Superior temporal gyrus (tissue), 1 donor: ENCODE measurements around the gene UBAP1L.
"Not testable (repeated sequence)": the region's sequence is repeated elsewhere in the genome, so short reads cannot be mapped to it uniquely, and the experiment has no call there.

ENCODE experiments used
- DNase-seq: peaks from one replicate; pipeline ENCODE4 v3.0.0-alpha.2; 2016; ENCODE audit errors: extremely low spot score

The UBAP1L gene

DNA sequence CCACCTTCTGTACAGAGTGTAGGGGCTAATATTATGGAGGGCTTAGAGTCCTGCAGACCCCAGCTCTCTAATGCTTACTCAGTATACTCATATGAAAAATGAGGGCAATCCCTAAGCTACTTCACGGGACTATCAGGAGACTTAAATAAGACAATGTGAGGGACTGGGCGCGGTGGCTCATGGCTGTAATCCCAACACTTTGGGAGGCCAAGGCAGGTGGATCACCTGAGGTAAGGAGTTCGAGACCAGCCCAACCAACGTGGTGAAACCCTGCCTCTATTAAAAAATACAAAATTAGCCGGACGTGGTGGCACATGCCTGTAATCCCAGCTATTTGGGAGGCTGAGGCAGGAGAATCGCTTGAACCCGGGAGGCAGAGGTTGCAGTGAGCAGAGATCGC, 15.2 kb downstream of the UBAP1L start:
- DNase-seq: not testable (repeated sequence)

DNA sequence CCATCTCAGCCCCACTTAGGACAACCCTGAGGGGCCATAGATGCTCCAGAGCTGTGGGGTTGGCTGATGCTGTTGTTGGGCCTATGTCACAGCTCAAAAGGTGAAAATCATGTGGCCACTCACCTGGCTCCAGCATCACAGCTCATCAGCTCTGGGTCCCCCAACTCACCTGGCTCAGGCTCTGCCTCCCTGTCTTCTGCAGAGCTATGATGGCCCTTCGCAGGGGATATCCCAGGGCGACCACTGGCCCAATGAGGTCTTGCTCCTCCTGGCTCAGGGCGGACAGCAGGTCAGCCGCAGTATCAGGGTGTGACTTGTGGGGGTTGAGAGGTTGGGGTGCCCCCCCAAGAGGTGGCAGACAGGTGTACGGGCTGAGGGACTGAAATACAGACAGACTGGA, 15.7 kb downstream of the UBAP1L start:
- no peak for DNase-seq

DNA sequence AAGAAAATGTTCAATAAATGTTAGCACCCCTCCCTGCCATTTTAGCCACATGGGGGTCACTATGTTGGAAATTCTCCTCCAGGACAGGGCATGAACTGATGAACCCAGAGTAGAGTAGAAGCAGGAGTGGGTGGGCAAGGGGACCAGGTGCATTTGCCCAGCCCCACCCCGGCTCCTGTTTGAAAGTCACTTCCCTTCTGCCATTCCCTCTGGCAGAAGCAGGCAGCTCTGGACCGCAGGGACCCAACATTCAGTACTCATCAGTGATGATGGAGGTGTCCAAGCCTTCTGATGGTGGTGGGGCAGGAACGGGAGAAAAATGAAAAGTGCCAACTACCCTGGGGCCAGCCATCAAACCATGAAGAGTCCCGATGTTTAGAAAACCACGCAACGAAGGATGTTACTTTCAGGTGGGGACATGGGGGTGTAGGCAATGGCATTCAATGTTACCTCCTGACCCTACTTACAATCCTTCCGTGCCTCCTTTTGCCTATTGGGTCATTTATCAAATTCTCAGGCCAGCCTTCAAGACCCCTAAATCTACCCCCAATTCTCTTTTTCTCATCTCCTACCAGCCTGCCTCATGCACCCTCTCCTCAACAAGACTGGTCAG, 17.2 kb downstream of the UBAP1L start:
- DNase-seq: no peak

DNA sequence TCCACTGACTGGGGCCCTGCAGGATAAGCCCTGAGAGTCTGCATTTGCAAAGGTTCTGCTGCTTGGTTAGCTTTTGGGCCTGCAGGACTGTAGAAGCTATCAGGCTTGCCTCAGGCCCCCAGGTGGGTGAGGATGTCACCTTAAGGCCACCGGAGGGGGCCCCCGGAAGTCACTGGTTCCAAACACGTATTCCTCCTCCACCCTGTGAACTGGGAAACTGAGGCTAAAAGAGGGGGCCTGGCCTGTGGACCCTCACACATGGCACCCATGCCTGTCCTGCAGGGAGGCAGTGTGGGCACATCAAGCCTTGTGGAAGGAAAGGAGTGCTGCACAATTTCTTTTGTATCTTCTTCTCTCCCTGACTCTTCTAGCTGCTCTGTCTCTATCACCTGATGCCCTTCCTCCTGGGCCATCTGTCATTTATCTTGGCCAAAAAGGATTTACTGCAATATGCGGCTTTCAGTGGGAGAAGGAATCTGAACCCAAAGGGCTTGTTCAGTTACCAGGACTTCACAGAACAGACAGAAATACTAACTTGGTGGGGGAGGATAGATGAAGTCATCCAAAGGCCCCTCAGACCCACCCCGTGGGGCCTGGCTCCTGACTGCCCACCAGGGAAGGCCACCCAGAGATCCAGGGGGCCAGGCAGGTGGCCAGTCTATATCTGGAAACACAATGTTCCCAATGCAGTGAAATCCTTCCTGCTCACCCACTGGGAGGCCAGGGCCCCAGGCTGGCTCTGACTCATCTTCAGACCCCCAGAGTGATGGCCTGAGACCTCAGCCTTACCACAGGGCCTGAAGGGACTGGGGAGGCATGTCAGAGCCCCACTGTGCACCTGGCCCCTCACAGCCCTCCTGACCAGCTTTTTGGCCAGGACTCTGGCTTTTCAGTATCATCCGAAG, 18.3 kb downstream of the UBAP1L start:
- DNase-seq: no peak

DNA sequence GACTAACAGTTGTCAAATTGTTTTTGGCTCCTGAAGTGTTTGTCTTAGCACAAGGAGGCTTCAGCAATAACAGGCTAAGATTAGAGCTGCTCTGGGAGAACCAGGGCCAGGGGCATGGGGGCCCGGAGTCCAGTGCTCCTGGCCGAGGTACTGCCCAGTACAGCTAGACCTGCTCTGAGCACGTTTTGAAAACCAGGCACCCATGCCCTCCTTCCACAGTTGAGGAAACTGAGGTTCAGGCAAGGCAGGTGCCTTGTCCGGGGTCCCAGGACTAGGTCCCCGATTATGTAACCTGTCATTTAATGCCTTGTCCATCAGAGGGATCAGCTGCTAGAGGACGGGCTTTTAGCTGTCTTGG, 19.3 kb downstream of the UBAP1L start:
- DNase-seq: no peak

DNA sequence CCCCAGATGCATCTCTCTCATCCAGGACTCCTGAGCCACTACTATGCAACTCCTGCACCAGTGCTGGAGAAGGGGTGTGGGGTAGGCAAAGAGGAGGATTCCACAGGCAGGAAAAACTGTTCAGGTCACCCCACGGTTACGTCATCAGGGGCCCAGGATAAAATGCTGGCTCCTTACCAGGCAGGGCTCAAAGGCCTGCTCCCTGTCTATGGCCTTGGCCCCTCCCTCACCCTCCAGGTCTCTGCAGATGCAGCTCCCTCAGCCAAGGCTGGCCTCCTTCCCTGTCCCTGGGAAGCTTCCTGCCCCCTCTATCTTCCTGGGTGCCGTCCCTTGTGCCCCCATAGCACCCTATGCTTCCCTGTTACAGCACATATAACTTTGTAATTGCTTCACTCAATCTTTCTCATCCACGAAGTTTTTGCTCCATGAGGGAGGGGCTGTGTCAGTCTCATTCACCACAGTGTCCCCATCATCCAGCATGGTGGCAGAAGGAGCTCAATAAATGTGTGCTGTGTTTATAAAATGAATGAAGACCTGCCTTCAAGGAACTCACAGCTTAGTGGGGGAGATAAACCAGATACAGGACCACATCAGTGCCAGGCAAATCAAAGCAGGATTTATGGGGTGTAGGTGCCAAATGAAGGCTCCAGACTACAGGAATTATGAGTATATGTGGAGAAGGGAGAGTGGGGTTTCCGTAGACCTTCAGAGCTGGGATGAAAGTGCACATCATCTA, 19.8 kb downstream of the UBAP1L start:
- DNase-seq: no peak

DNA sequence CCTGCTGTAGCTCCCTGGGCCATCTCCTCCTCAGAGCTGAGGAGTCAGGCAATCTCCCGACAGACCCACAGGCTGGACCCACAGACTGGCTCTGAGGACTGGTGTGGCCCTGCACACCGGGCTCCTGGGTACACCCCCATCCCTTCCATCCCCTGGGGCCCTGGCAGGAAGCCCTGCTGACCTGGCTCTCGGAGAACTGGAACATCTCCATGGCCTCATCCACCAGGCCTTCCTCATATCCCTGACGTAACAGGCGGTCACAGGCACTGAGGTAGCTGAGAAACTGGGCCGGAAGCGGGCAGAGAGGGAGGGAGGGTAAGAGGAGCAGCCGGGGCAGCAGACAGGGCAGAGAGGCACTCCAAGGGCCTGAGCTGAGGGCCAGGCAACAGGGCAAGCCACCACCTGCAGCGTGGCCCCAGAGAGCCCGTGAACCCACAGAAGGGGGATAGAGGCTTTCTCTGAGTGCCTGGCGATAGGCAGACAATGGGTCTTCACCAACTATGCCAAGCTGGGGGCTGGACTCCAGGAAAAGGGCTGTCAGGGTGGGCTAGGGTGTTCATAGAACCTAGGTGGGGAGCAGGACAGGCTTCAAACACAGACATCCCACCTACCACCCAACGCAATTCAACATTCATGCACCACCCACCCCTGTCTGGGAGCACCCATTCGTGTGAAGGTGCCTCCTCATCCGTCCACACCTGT, 20.6 kb downstream of the UBAP1L start:
- DNase-seq: no peak

DNA sequence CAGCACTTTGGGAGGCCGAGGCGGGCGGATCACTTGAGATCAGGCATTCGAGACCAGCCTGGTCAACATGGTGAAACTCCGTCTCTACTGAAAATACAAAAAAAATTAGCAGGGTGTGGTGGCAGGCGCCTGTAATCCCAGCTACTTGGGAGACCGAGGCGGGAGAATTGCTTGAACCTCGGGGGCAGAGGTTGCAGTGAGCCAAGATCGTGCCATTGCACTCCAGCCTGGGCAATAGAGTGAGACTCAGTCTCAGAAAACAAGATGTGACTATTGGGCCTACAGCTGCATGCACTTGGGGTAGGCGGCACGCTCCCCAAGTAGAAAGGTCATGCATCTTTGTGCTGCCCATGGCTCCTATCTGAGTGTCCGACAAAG, 21.2 kb downstream of the UBAP1L start:
- DNase-seq: not testable (repeated sequence)

DNA sequence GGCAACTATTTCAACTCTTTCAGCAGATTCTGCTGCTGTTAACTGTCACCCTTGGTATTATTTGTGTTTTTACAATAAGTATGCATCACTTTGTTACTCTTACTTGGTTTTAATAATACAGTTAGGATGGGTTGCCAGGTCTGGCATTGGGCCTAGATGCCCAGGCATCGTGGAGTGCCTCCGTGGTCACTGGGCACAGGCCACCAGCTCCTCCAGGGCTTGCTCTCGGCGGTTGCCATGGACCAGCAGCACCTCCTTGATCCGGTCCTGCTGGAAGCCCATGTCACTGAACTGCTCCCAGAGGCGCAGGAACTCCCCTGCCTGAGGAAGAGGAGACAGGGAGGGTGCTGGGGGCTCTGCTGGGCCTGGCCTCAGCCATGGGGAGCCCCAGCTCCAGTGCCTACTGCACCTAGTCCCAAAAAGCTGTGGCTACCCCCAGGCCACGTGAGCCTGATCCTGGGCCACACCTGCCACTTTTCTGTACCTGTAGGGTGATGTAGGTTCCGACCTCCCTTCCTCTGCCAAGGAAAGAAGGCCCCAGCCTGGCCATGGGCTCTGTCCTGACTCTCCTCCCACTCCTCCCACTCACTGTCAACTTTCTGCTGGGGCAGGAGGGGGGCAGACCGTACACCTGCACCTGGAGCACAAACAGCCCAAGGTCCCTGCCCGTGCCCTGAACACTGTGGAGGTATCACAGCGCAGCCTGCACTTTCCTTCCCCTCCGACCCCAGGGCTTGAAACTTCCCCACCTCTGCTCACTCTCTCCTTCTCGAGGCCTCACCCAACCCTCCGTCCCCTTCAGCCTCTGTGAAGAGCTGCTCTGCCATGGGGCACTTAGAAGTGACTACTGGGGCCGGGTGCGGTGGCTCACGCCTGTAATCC, 21.8 kb downstream of the UBAP1L start:
- no peak for DNase-seq

DNA sequence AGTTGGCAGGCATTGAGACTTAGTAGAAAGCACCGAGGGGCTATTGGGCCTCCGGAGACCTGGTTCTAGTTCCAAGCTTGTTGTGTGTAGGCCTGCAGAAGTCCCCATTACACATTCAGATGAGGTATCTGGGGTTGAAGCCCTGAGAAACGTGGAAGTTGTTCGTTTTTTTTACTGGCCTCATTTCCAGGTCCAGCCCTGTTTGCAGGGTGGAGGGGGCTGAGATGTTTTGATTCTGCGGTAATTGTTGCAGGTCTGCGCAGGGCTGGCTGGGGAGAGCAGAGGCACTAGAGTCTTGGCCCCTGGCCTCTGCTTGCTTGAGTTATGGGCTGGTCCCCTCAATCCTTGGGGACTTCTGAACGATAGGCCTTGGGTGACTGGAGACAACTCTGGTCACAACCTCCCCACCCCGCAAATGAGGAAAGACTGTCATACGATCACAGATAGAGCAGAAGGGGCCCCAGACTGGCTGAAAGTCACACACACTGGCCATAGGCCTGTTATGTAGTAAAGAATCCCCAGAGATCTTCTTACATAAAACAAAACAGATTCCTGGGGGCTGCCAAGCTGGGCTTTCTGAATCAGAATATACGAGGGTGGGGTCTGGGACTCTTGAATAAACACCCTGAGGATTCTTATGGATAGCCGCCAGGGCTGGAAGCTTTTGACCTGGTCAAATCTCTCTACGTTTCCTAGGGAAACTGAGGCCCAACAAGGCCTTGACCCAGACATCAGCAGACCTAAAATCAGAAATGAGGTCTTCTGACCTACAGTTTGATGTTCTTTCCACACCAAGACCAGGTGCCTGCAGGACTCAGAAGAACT, 22.8 kb downstream of the UBAP1L start:
- no peak for DNase-seq

DNA sequence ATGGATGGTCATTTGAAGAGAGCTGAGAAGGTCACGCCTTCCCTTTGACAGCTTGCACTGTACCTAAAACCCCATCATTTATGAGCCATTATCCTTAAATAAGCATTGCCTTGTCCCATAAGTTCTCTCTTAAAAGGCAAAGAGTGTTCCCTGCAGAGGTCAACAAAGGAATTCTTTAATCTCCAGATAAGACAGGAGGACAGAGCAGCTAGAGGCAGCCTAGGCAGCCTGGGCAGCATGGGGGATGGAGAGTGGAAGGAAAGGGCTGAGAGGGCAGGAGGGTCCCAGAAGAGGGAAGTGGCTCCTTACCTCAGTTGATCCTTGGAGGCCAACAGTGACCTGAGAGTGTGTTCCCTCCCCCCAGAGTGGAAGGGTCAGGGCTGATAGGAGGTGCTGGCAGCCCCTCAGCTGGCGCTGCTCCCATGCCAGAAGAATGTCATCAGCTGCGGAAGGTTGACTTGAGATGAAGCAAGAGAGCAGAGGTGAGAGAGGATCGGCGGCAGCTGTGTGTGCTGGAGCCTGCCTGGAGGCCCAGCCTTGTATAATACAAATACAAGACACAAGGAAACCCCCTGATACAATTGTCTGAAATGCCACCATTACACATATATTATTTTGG, 25.7 kb downstream of the UBAP1L start:
- no peak for DNase-seq

DNA sequence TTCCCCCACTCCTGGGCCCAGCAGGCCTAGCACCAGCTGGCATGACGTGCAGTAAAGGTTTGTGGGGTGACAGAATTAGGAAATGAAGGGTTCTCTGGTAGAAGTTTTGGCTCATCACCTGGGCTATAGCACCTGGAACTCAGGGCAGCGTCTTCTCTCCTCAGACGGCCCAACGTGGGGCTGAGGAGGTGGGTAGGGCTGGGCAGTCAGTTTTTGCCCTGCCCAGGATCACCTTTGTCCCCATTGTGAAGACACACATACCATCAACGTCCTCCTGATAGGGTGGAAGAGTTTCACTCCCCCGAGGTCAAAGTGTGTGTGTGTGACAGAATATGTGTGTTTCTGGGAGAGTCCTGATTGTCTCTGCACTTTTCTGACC, 26.4 kb downstream of the UBAP1L start:
- no peak for DNase-seq

DNA sequence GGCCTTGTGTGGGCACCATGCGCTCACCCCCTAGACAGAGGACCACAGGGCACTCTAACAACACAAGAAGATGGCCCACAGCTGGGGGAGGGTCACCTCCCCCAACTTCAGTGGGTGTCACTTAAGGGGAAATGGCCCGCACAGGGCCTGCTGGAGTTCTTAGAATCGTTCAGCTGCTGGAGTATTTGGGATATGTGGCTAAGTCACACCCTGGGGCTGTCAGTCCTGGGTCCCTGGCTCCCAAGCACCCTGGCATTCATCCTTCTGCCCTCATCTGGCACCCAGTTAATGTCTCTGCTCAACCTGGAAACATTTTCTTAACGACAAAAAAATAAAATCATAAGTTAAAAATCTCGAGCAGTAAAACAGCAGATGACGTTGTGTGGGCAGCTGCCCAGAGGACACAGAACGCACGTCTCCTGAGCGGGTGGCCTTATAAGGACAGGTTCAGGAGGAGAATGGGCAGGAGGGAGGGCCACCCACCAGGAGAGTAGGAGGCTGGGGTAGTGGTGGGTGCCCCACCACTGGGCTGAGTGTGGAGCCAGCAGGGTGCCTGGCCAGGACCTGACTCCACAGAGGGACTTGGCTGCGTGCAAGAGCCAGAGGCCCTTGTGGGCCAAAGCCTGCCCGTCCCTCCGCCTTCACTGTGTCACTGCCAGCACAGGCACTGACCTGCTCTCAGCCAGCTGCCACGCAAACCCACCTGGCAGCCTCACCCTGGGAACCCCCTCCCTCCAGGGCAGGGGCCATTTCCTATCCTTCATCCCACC, 26.9 kb downstream of the UBAP1L start:
- no peak for DNase-seq

DNA sequence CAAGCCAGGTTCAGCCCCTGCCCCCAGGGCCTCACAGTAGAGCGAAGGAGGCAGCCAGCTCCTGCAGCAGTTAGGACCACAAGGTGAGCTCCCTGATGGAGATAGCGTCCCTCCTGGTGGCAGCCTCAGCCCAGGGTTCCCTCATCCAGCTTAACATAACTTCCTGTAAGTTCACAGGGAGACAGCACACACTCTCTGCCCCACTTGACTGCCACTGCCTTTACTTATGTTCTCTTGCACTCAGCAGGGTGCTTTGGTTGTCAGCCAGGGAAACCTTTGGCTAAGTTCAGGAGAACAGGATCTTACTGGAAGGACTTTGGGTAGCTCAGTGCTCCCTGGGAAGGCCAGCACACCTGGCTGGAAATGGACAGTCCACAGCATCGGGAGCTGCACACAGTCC, 27.6 kb downstream of the UBAP1L start:
- DNase-seq: no peak

DNA sequence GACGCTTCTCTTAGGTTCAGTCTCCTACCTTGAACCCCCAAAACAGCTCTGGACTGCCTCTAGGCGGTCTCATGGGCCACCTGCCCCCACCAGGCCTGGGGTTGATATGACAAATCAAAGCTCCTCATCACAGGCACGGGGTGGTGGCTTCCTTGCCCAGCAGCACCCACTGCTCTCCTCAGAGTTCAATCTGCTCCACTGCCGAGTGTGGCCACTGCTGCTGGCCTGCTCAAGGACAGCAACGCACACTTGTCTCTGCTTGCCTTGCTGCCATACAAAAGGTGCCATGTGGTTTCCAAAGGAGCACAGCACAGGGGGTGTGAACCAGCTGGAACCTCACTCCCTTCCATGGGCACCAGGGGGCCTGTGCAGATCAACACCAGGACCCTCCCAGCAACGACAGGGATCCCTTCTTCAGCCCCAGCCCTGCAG, 28.3 kb downstream of the UBAP1L start:
- DNase-seq: no peak

DNA sequence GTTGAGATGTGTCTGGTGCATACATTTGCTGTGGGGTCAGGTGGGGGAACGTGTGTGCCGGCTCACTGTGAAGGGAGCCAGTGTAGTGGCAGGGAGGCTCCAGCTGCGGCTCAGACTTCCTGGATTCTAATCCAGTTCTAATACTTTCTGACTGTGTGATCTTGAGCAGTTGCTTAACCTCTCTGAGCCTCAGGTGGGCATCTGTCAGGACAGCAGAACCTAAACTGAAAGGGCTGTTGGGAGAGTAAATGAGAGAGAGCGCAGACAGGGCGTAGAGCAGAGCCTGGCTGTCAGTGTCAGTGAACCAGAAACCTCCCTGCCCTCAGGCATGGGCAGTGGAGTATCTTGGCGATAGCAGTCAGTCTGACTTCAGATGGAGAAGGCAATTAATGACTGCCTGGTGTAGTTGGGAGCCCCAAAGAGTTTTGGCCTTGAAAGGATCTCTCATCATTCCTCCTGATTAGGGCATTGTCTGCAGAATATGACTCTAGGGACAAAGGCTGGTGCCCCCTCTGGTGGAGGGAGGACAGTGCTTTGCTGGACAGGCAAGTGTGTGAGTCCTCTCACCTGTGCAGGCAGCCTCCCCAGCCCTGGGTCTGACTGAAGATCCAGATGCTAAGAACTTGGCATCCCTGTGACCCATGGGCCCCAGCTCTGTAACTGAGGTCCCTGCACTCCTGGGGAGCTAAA, 28.9 kb downstream of the UBAP1L start:
- no peak for DNase-seq

DNA sequence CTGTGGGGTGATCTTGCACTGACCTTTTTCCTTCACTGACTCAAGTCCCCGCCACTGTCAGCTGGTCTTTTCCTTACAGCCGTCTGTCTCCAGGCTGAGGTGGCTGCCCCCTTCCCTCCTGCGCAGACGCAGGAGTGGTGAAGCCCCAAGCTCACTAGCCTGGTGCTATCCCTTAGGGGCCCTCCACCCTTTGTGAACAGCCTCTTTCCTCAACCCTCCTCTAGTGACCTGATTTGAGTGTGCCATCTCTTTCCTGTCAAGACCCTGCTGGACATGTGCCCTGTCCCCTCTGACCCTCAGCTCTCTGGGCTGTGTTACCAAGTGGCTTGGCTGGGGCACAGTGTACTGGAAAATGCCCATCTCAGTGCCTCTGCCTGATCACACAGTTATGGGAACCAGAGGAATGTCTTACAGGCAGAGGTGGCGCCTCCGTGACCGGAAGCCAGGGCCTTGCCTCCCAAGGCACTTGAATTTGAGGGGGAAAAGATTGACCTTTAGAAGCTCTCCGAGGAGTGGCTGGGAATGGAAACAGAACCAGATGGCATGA, 29.7 kb downstream of the UBAP1L start:
- DNase-seq: no peak
